ENCODE results near the gene PPM1N. TPM values are rescaled to one million over a fixed set of nuclear protein-coding genes. Genes with fewer than 3 reads are reported as not detected.

The PPM1N gene
- total RNA-seq, 1 donor from 2014 or later = 3.0 TPM

- no peak for DNase-seq (ENCODE audit: low read depth, low spot score)
These were observed 9.5 kb upstream of the PPM1N start for GRCh38 chr19:45488708-45489107.

- DNase-seq (ENCODE audit: low read depth, low spot score) = no peak
These were observed 8.9 kb upstream of the PPM1N start for GRCh38 chr19:45489216-45489855.

- no peak for DNase-seq (ENCODE audit: low read depth, low spot score)
These were observed 6.1 kb upstream of the PPM1N start for GRCh38 chr19:45492137-45492626.

- no peak for DNase-seq (ENCODE audit: low read depth, low spot score)
These were observed 5.4 kb upstream of the PPM1N start for GRCh38 chr19:45492627-45493470.

GRCh38 chr19:45494261-45494916 lies 3.9 kb upstream of the PPM1N start:
- no peak for DNase-seq (ENCODE audit: low read depth, low spot score)

DNA sequence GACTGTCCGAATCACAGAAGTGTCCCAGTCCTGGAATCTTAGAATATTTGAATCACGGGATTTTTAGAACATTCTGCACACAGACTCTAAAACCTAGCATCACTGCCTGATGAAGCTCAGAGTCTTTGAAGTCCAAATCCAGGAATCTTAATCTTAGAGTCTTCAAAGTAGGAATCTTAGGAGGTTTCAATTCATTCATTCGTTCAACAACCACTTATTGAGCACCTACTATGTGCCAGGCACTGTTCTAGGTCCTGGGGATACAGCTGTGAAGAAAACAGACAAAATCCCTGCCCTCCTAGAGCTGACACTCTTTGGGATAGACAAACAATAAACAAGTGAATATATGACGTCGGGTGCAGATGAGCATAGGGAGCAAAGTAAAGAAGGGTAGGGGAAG lies 3.1 kb upstream of the PPM1N start:
- DNase-seq (ENCODE audit: low read depth, low spot score) = no peak

- DNase-seq (ENCODE audit: low read depth, low spot score) = no peak
These were observed 1.8 kb upstream of the PPM1N start for GRCh38 chr19:45496349-45496953.

- no peak for DNase-seq (ENCODE audit: low read depth, low spot score)
These were observed 452 bp upstream of the PPM1N start for GRCh38 chr19:45497791-45498190.

- no peak for DNase-seq (ENCODE audit: low read depth, low spot score)
These were observed 1.2 kb downstream of the PPM1N start for GRCh38 chr19:45499196-45500180.

DNA sequence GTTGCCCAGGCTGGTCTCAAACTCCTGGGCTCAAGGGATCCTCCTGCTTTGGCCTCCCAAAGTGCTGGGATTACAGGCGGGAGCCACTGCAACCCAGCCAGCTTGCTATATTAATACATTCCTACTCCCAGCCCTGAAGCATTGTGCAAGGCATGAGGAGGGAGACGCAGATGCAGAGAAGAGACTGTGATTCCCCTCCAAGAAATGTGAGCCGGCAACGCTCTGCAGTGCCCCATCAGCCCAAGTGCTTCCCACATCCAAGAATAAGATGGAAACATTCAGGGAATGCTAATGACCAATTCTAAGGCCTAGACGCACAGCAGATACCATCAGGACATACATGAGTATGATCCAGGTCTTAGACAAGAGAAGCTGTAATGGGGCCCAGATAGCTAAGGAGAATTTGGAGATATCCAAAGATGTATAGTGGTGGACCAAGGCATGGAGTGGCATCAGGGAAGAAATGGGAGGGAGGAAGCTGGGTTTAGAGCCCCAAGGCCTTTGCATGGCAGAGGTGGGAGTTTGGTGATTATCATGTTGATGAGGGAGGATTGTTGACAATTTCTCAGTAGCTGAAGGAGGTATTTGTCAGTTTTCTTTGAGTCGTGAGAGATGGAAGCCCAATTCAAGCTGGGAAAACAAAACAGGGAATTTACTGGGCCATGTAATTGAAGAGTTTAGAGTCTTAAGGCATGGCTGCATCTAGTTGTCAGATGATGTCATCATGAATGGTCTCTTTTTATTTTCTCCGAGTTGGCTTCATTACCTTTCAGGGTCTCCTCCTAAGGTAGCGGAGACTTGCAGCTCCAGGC lies 2.9 kb downstream of the PPM1N start:
- DNase-seq (ENCODE audit: low read depth, low spot score) = no peak

- DNase-seq (ENCODE audit: low read depth, low spot score) = no peak
These were observed 3.4 kb downstream of the PPM1N start for GRCh38 chr19:45501730-45502014.

GRCh38 chr19:45502111-45502510 lies 3.9 kb downstream of the PPM1N start:
- no peak for DNase-seq (ENCODE audit: low read depth, low spot score)

DNA sequence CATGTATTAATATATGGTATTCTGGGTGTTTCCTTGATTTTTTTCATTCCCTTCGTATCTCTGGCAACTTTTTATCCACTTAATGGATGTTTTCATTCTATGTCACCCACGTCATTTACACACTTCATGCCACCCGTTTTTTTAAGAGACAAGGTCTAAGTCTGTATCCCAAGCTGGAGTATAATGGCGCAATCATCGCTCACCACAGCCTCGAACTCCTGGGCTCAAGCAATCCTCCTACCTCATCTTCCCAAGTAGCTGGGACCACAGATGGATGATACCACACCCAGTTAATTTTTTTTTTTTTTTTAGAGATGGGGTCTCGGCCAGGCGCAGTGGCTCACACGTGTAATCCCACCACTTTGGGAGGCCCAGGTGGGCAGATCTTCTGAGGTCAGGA lies 5.7 kb downstream of the PPM1N start:
- no peak for DNase-seq (ENCODE audit: low read depth, low spot score)

GRCh38 chr19:45505151-45505995 lies 7.1 kb downstream of the PPM1N start:
- no peak for DNase-seq (ENCODE audit: low read depth, low spot score)

DNA sequence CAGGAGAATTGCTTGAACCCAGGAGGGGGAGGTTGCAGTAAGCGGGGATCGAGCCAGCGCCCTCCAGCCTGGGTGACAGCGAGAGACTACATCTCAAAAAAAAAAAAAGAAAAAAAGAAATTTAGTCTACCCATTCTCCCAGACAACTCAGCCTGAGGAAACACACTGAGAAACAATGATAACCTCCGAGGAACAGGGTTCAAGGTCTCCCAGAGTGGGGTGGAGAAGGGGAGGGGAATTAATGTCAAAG lies 7.7 kb downstream of the PPM1N start:
- no peak for DNase-seq (ENCODE audit: low read depth, low spot score)

DNA sequence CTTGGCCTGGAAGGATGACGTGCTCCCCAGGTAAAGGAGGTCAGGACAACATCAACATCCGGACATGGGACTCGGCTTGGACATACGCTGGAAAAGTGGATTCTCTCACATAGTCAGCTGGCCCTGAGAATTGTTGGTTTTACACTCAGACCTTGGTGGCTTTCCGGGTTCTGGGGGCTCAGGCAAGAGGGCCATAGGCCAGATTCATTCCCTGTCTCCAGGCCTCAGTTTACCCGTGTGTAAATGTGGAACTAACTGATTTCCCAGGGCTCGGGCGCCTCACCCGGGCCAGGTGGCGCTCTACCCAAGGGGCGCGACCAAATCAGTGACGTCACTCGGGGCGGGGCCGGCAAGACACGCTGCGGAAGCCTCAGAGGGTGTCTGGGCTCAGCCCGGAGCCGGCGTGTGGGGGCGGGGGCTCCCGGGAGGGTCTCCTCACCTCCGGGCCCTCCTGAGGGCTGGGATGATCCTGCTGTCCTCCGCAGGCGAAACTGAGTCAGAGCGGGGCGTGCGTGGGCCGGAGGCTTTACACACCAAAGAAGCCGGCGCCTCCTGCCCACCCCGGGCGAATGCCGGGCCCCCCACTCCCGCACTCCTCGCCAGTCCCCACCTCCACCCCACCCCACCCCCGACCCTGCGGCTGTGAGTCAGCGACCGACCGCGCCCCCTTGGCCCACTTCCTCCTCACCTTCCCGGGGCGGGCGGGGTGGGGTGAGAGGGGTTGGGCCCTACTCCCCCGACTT lies 8.2 kb downstream of the PPM1N start:
- no peak for DNase-seq (ENCODE audit: low read depth, low spot score)

GRCh38 chr19:45506989-45507871 lies 9.0 kb downstream of the PPM1N start, which contains the start of gene VASP:
TSS of gene VASP (plus strand) at chr19:45507479. CDS start at chr19:45507772, 293 bp downstream.
- DNase-seq (ENCODE audit: low read depth, low spot score) = no peak
